Glutamatergic neuron (in vitro differentiated cells): Measurements from ENCODE around the gene CLK3. TPM values are rescaled to one million over a fixed set of nuclear protein-coding genes. Genes with fewer than 3 reads are reported as not detected.
"Not testable (repeated sequence)": the region's sequence is repeated elsewhere in the genome, so short reads cannot be mapped to it uniquely, and the experiment has no call there.

Experiments used
- DNase-seq: peaks from one replicate; pipeline ENCODE4 v3.0.0; 2022
- H3K27ac Mint-ChIP-seq: one replicate; pipeline ENCODE4 v1.8.0; 2020; ENCODE audit warnings: mild to moderate bottlenecking, mixed read lengths, inconsistent platforms; ENCODE audit not compliant: unreplicated experiment
- H3K27me3 Mint-ChIP-seq: one replicate; pipeline ENCODE4 v1.8.0; 2020; ENCODE audit warnings: mild to moderate bottlenecking, moderate library complexity, mixed read lengths, inconsistent platforms; ENCODE audit not compliant: unreplicated experiment
- H3K36me3 Mint-ChIP-seq: one replicate; pipeline ENCODE4 v1.8.0; 2020; ENCODE audit warnings: mild to moderate bottlenecking, mixed read lengths, inconsistent platforms; ENCODE audit not compliant: unreplicated experiment
- H3K4me1 Mint-ChIP-seq: one replicate; pipeline ENCODE4 v1.8.0; 2020; ENCODE audit warnings: mild to moderate bottlenecking, low read depth, mixed read lengths, inconsistent platforms; ENCODE audit not compliant: unreplicated experiment
- H3K4me3 Mint-ChIP-seq: one replicate; pipeline ENCODE4 v1.8.0; 2020; ENCODE audit warnings: mild to moderate bottlenecking, mixed read lengths, inconsistent platforms; ENCODE audit not compliant: unreplicated experiment
- H3K9me3 Mint-ChIP-seq: one replicate; pipeline ENCODE4 v1.8.0; 2020; ENCODE audit warnings: mild to moderate bottlenecking, moderate library complexity, mixed read lengths, inconsistent platforms; ENCODE audit not compliant: unreplicated experiment
- total RNA-seq: library from RNA; stranded (reverse); fragmentation: NEBNext Ultra II Directional; extraction: Animal tissue kit (Norgen Biotek cat#: 25700); gene quantifications from one replicate; pipeline ENCODE4 v1.2.1, GENCODE V29; 2021; ENCODE audit not compliant: unreplicated experiment
- TF ChIP-seq, protein P1 (sequence below): fragments of 200-600 bp; sonication (generic); IDR thresholded peaks from one replicate; pipeline ENCODE4 v1.5.0; 2021; ENCODE audit not compliant: partially characterized antibody, unreplicated experiment

CLK3 gene
- total RNA-seq, 1 donor from 2014 or later, result 99.7 TPM

DNA sequence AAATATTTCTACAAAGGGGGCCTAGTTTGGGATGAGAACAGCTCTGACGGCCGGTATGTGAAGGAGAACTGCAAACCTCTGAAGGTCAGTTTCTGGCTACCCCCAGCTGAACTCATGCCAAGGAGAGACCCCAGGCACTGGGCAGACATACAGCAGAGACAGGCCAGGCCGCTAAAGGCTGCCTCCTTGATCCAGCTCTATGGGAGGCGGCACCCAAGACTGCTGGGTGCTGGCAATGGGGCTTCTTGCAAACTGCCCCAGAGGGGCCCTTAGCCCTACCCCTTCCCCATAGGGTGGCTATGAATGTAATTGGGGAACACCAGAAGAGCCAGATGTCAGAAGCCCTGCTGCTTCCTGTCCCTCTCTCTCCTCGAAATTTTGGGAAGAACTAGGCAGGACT, 13.3 kb downstream of the CLK3 start:
- H3K4me3 Mint-ChIP-seq, result no peak overlapping the region
- H3K36me3 Mint-ChIP-seq, result no peaks in the 10 kb centered on the region
- peak overlapping the region; percentile 18 for H3K27ac Mint-ChIP-seq

DNA sequence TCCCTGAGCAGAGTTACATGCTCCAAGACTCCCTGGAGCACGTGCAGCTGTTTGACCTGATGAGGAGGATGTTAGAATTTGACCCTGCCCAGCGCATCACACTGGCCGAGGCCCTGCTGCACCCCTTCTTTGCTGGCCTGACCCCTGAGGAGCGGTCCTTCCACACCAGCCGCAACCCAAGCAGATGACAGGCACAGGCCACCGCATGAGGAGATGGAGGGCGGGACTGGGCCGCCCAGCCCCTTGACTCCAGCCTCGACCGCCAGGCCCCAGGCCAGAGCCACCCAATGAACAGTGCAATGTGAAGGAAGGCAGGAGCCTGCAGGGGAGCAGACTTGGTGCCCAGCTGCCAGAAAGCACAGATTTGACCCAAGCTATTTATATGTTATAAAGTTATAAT, 14.1 kb downstream of the CLK3 start:
- H3K27ac Mint-ChIP-seq, H3K4me3 Mint-ChIP-seq, H3K9me3 Mint-ChIP-seq, DNase-seq, H3K36me3 Mint-ChIP-seq: not testable (repeated sequence)
- H3K4me1 Mint-ChIP-seq, result peaks cover 10% of the 10 kb centered on the region
- peaks cover 13% of the 10 kb centered on the region for H3K27me3 Mint-ChIP-seq

More for the DNA sequence above, 13.3 kb downstream of the CLK3 start:
- Mint-ChIP-seq H3K27me3 (peaks cover 13% of the 10 kb centered on the region), H3K4me1 (peaks cover 10% of the 10 kb centered on the region), H3K9me3 (no peaks in the 10 kb centered on the region)
- TF ChIP-seq, protein P1, sequence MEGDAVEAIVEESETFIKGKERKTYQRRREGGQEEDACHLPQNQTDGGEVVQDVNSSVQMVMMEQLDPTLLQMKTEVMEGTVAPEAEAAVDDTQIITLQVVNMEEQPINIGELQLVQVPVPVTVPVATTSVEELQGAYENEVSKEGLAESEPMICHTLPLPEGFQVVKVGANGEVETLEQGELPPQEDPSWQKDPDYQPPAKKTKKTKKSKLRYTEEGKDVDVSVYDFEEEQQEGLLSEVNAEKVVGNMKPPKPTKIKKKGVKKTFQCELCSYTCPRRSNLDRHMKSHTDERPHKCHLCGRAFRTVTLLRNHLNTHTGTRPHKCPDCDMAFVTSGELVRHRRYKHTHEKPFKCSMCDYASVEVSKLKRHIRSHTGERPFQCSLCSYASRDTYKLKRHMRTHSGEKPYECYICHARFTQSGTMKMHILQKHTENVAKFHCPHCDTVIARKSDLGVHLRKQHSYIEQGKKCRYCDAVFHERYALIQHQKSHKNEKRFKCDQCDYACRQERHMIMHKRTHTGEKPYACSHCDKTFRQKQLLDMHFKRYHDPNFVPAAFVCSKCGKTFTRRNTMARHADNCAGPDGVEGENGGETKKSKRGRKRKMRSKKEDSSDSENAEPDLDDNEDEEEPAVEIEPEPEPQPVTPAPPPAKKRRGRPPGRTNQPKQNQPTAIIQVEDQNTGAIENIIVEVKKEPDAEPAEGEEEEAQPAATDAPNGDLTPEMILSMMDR, result no peak
- no peak for DNase-seq

DNA sequence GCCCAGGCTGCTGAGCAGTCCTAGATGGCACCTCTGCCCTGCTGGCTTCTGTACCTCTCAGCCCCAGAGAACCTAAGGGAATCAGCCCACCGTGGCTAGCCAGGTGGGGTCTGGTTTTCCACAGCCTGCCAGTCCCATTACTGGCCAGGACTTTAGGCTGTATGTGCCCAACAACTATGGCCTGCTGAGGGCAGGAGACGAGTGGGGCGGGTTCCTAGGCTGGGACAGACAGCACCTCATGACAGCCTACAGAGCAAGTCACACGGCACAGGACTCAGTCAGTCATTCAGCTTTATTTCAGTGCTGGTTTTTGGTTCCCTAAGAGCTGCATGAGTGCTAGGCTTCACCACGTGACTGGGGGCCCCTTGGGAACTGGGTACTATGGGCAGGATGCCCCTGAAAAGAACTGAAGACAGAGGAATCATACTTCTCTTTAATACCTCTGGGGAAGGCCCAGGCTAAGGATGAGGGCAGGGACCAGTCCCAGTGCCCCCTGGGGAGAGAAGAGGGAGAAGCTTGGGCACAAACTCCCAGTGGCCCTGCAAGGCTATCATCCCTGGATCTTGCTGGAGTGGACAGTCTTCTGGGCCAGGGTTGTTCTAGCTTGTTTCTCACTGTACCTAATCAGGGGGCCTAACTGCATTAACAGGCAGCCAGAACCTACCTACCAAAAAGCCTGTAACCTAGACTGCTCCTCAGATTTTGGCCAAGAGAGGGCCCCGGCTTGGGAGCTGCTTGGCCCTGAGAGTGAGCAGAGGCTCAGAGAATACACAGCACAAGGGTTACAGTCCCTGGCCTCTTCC, 14.8 kb downstream of the CLK3 start:
- peaks cover 6% of the 10 kb centered on the region for H3K9me3 Mint-ChIP-seq
- DNase-seq, result peak; percentile 65
- peaks cover 10% of the 10 kb centered on the region for H3K4me1 Mint-ChIP-seq
- H3K27me3 Mint-ChIP-seq, result peaks cover 13% of the 10 kb centered on the region
- TF ChIP-seq, protein P1, result no peak
- no peaks in the 10 kb centered on the region for H3K36me3 Mint-ChIP-seq
- peak overlapping the region; percentile 61 for H3K4me3 Mint-ChIP-seq
- H3K27ac Mint-ChIP-seq, result peak overlapping the region; percentile 63

DNA sequence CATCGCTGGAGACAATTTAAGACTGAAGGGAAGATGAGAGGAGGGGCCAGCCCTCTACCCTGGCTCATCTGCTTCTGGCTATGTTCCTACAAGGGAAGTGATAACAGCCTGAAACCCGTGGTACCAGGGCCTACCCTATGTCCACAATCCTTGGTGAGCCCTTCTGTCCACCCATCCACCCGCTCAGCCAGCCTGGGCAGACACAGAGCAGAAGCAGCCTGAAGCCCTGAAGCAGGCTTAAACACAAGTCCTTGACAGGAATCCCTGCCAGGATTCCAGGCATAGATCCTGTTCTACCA, 15.4 kb downstream of the CLK3 start:
- H3K9me3 Mint-ChIP-seq, result peaks cover 6% of the 10 kb centered on the region
- peak overlapping the region; percentile 63 for H3K27ac Mint-ChIP-seq
- H3K36me3 Mint-ChIP-seq, result no peaks in the 10 kb centered on the region
- DNase-seq, result no peak
- H3K4me3 Mint-ChIP-seq, result no peak overlapping the region
- peaks cover 10% of the 10 kb centered on the region for H3K4me1 Mint-ChIP-seq
- H3K27me3 Mint-ChIP-seq, result peaks cover 7% of the 10 kb centered on the region
- TF ChIP-seq, protein P1, result no peak

DNA sequence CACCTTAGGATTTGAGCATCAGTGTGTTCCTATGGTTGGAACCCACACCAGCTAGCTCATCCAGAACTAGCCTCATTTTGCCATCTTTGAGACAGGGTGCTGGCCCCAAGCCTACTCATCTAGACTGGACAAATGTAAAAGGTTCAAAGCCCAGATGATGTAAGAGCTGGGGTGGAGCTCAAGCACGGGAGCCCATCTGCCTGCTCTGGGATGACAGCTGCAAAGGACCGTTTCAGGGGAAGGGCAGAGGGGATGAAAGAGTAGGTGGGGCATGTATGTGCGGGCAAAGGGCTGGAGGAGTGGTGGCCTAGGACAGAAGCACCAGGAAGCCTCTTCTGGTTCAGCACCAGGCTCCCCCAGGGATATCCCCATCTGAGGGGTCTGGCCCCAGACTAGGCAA, 15.8 kb downstream of the CLK3 start:
- Mint-ChIP-seq H3K4me1 (peaks cover 10% of the 10 kb centered on the region), H3K9me3 (peaks cover 6% of the 10 kb centered on the region), H3K4me3 (no peak overlapping the region), H3K27me3 (peaks cover 7% of the 10 kb centered on the region), H3K27ac (peak overlapping the region; percentile 63), H3K36me3 (no peaks in the 10 kb centered on the region)
- no peak for DNase-seq
- TF ChIP-seq, protein P1, result no peak
